ENCODE results near the gene ABCA1.

DNA sequence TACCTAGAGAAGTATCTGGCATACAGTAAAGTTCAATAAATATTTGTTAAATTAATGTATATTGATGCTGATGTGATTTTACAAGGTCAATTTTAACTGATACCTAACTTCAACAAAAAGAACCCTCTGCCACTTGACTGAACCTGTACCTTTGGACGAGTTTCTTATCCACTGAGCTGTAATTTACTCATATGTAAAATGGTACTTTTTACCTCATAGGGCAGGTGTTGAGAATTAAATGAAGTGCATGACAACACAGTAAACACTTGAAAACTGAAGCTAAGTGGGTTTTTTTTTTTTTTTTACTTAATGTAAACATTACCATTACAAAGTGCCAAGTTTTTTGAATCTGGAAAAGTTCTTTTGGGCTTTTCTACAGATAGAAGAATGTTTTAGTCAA, 148.6 kb downstream of the ABCA1 start:
- TF ChIP-seq POLR2A (IDR thresholded peaks at IDR 0.05), result no peak
- TF ChIP-seq, protein P1, sequence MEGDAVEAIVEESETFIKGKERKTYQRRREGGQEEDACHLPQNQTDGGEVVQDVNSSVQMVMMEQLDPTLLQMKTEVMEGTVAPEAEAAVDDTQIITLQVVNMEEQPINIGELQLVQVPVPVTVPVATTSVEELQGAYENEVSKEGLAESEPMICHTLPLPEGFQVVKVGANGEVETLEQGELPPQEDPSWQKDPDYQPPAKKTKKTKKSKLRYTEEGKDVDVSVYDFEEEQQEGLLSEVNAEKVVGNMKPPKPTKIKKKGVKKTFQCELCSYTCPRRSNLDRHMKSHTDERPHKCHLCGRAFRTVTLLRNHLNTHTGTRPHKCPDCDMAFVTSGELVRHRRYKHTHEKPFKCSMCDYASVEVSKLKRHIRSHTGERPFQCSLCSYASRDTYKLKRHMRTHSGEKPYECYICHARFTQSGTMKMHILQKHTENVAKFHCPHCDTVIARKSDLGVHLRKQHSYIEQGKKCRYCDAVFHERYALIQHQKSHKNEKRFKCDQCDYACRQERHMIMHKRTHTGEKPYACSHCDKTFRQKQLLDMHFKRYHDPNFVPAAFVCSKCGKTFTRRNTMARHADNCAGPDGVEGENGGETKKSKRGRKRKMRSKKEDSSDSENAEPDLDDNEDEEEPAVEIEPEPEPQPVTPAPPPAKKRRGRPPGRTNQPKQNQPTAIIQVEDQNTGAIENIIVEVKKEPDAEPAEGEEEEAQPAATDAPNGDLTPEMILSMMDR (IDR thresholded peaks at IDR 0.05), result no peak

Data from upper lobe of left lung (tissue), 4 donors.